ENCODE data around the gene ZNF787.

ZNF787 gene

GRCh38 chr19:56113074-56113632 lies 7.9 kb downstream of the ZNF787 start:
- no peak for DNase-seq (ENCODE audit: low spot score)
- no peak for TF ChIP-seq CTCF (IDR thresholded peaks at IDR 0.05; ENCODE audit: extremely low read depth, insufficient read depth, missing control alignments)
- in situ Hi-C loops (cut with MboI; ENCODE audit: low pct_unique_long_range_greater_than_20kb, low sequenced_read_pairs, unreplicated experiment): no loop called here

- in situ Hi-C loops (cut with MboI; ENCODE audit: low pct_unique_long_range_greater_than_20kb, low sequenced_read_pairs, unreplicated experiment): no loop called here
- TF ChIP-seq CTCF (IDR thresholded peaks at IDR 0.05; ENCODE audit: extremely low read depth, insufficient read depth, missing control alignments): no peak
- peak; percentile 27 for DNase-seq (ENCODE audit: low spot score)
Observed at GRCh38 chr19:56112313-56112709, 8.8 kb downstream of the ZNF787 start.

GRCh38 chr19:56111601-56112312 lies 9.3 kb downstream of the ZNF787 start:
- no peak for TF ChIP-seq CTCF (IDR thresholded peaks at IDR 0.05; ENCODE audit: extremely low read depth, insufficient read depth, missing control alignments)
- in situ Hi-C loops (cut with MboI; ENCODE audit: low pct_unique_long_range_greater_than_20kb, low sequenced_read_pairs, unreplicated experiment): no loop called here
- DNase-seq (ENCODE audit: low spot score): peak; percentile 64

GRCh38 chr19:56110515-56111448 lies 10.3 kb downstream of the ZNF787 start:
- in situ Hi-C loops (cut with MboI; ENCODE audit: low pct_unique_long_range_greater_than_20kb, low sequenced_read_pairs, unreplicated experiment): no loop called here
- no peak for TF ChIP-seq CTCF (IDR thresholded peaks at IDR 0.05; ENCODE audit: extremely low read depth, insufficient read depth, missing control alignments)
- no peak for DNase-seq (ENCODE audit: low spot score)

GRCh38 chr19:56109226-56109625 lies 11.9 kb downstream of the ZNF787 start:
- no peak for TF ChIP-seq CTCF (IDR thresholded peaks at IDR 0.05; ENCODE audit: extremely low read depth, insufficient read depth, missing control alignments)
- DNase-seq (ENCODE audit: low spot score): no peak
- in situ Hi-C loops (cut with MboI; ENCODE audit: low pct_unique_long_range_greater_than_20kb, low sequenced_read_pairs, unreplicated experiment): no loop called here

GRCh38 chr19:56108447-56109195 lies 12.5 kb downstream of the ZNF787 start:
- no peak for DNase-seq (ENCODE audit: low spot score)
- in situ Hi-C loops (cut with MboI; ENCODE audit: low pct_unique_long_range_greater_than_20kb, low sequenced_read_pairs, unreplicated experiment): no loop called here
- no peak for TF ChIP-seq CTCF (IDR thresholded peaks at IDR 0.05; ENCODE audit: extremely low read depth, insufficient read depth, missing control alignments)
